Peyer's patch (tissue), 4 donors: ENCODE measurements around the gene TAS2R9. TPM values are rescaled to one million over a fixed set of nuclear protein-coding genes. Genes with fewer than 3 reads are reported as not detected.
"Not testable (repeated sequence)": the region's sequence is repeated elsewhere in the genome, so short reads cannot be mapped to it uniquely, and the experiment has no call there.

ENCODE experiments used
- DNase-seq, 3 donors: peaks; one replicate each; pipeline ENCODE4 v3.0.0-alpha.2; 2017 to 2019
- H3K27ac ChIP-seq, 4 donors: fragments of 200-600 bp; sonication (generic); one replicate each; pipeline ENCODE4 v1.5.1; 2016 to 2019
- H3K27me3 ChIP-seq, 2 donors: fragments of 200-600 bp; sonication (generic); one replicate each; pipeline ENCODE4 v1.5.1; 2019
- H3K36me3 ChIP-seq, 3 donors: fragments of 200-600 bp; sonication (generic); one replicate each; pipeline ENCODE4 v1.5.1; 2016 to 2019
- H3K4me1 ChIP-seq, 4 donors: fragments of 200-600 bp; sonication (generic); one replicate each; pipeline ENCODE4 v1.5.1; 2016 to 2019
- H3K4me3 ChIP-seq, 4 donors: fragments of 200-600 bp; sonication (generic); 1 replicate in 3 of 4; 2 replicates in 1 of 4; pipeline ENCODE4 v1.5.1; 2016 to 2019; ENCODE audit warnings: mild to moderate bottlenecking in 1 of 4
- H3K9me3 ChIP-seq, 4 donors: fragments of 200-600 bp; sonication (generic); one replicate each; pipeline ENCODE4 v1.5.1; 2016 to 2019; ENCODE audit warnings: mild to moderate bottlenecking in 1 of 4
- POLR2A ChIP-seq, 2 donors: fragments of 450-650 bp; IDR thresholded peaks; one replicate each; pipeline ENCODE4 v1.5.1; 2017; ENCODE audit warnings: antibody characterized with exemption in 2 of 2, mild to moderate bottlenecking in 2 of 2, moderate library complexity in 2 of 2
- total RNA-seq, 4 donors: library from RNA; depleted of rRNA; stranded (reverse); fragments of >200 nt; gene quantifications; one replicate each; pipeline ENCODE4 v1.1.0, GENCODE V29; 2016
- TF ChIP-seq, protein P1 (sequence below), 6 experiments: fragments of 450-650 bp in 4 of 6; fragments of 200-600 bp in 2 of 6; sonication (generic) in 1 of 6; IDR thresholded peaks; one replicate each; pipeline ENCODE4 v1.5.1; 2017 to 2019; ENCODE audit warnings: antibody characterized with exemption in 6 of 6, mild to moderate bottlenecking in 3 of 6, moderate library complexity in 1 of 6

Gene TAS2R9
- total RNA-seq, 4 donors from 2014 or later = not detected

DNA sequence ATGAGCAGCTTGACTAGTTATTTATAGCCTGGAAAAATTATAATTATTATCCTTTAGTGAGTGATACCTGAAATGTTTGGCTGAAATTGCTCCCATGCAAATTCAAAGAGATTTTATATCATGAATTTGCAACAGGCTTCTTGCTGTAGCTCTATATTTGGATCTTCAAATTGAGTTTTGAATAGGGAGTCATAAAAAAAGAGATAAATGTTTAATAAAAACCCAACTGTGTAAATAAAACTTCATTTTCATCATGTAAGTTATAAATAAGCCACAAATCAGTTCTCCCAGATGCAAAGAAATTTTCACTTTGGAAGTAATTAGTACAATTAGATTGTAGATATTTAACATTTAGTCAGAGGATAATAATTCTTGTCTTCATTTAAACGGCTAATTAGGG is 2.8 kb downstream of the TAS2R9 start, which contains the start of gene TAS2R8:
Gene TAS2R8, minus strand, starts transcription at position 101 of the 400 bp plus-strand sequence. CDS start 306 bp downstream, outside the sequence.
- no peaks in the 10 kb centered on the region for H3K9me3 ChIP-seq
- H3K27me3 ChIP-seq = no peaks in the 10 kb centered on the region
- no peaks in the 10 kb centered on the region for H3K4me1 ChIP-seq
- H3K4me3 ChIP-seq = no peak within 1 kb of the TSS
- no peak within 1 kb of the TSS for H3K27ac ChIP-seq
- TF ChIP-seq POLR2A (IDR thresholded peaks at IDR 0.05) = no peak
- TF ChIP-seq, protein P1, sequence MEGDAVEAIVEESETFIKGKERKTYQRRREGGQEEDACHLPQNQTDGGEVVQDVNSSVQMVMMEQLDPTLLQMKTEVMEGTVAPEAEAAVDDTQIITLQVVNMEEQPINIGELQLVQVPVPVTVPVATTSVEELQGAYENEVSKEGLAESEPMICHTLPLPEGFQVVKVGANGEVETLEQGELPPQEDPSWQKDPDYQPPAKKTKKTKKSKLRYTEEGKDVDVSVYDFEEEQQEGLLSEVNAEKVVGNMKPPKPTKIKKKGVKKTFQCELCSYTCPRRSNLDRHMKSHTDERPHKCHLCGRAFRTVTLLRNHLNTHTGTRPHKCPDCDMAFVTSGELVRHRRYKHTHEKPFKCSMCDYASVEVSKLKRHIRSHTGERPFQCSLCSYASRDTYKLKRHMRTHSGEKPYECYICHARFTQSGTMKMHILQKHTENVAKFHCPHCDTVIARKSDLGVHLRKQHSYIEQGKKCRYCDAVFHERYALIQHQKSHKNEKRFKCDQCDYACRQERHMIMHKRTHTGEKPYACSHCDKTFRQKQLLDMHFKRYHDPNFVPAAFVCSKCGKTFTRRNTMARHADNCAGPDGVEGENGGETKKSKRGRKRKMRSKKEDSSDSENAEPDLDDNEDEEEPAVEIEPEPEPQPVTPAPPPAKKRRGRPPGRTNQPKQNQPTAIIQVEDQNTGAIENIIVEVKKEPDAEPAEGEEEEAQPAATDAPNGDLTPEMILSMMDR (IDR thresholded peaks at IDR 0.05) = no peak
- DNase-seq = no peak
- no peaks in the 10 kb centered on the region for H3K36me3 ChIP-seq

DNA sequence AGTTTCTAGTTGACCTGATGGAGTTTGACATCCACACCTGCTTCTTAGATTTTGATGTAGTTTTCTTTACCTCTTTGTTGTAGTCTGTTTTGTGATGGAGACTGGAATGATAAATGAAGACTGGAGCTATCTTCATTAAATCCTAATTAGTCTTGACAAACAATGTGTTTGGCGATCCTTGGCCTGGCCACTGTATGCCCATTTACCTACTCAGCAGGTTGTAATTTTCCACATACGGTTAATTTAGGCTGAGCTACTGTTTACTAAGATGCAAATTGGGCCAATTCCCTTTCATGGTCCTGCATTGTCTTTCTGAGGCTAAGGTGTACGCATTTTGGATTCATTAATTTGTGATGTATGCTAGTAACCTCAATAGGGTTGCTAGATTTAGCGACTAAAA is 7.4 kb downstream of the TAS2R9 start, which contains the start of gene TAS2R7:
Gene TAS2R7, minus strand, starts transcription at position 41 of the 400 bp plus-strand sequence. CDS start 57 bp downstream, outside the sequence.
- DNase-seq = no peak
- Histone ChIP-seq H3K27me3 (no peaks in the 10 kb centered on the region), H3K4me1 (no peaks in the 10 kb centered on the region), H3K9me3 (no peaks in the 10 kb centered on the region), H3K36me3 (no peaks in the 10 kb centered on the region), H3K27ac (no peak within 1 kb of the TSS), H3K4me3 (no peak within 1 kb of the TSS)
- TF ChIP-seq, protein P1 (IDR thresholded peaks at IDR 0.05) = no peak
- no peak for TF ChIP-seq POLR2A (IDR thresholded peaks at IDR 0.05)

DNA sequence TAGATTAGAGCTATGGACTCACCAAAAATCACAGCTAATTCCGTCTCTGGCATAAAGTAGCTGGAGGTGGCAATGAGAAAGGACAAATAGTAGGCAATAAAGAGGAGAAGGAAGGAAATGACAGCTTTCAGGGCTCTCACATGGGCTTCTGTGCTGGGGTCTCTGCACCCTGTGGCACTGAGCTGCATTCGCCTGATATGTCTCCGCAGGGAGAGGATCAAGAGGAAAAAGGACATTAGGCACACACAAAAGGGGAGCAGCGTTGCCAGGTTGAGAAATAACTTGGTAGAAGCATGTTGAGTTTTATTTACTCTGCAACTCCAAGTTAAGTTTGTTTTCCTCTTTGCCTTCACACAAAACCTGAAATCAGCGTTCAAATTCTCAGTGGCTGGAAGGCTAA is 8.2 kb downstream of the TAS2R9 start:
- Histone ChIP-seq H3K36me3 (no peaks in the 10 kb centered on the region), H3K27me3 (no peaks in the 10 kb centered on the region), H3K4me1 (no peaks in the 10 kb centered on the region), H3K27ac (no peak overlapping the region), H3K4me3 (no peak overlapping the region), H3K9me3 (no peaks in the 10 kb centered on the region)
- no peak for DNase-seq
- TF ChIP-seq POLR2A (IDR thresholded peaks at IDR 0.05) = no peak
- TF ChIP-seq, protein P1 (IDR thresholded peaks at IDR 0.05) = no peak

DNA sequence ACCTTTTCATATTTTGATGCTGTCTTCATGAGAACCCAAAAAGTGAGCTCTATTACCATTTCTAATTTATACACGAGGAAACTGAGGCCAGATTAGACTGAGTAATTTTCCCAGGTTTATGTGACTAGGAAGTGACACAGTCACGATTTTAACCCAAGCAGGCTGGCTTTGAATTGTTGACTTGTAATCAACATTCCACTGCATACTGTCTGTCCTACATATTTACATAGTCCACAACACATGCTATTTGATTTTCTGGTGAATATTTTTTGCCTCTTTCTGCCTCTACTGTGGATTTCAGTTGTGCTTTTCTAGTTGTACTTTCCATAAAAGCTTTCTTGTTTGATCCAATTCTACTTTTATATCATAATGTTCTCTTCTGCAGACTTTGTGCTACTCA is 15.7 kb downstream of the TAS2R9 start:
- no peak for TF ChIP-seq POLR2A (IDR thresholded peaks at IDR 0.05)
- TF ChIP-seq, protein P1 (IDR thresholded peaks at IDR 0.05) = no peak
- Histone ChIP-seq H3K4me3 (no peak overlapping the region), H3K27me3 (no peaks in the 10 kb centered on the region), H3K27ac (no peak overlapping the region), H3K4me1 (no peaks in the 10 kb centered on the region), H3K9me3 (no peaks in the 10 kb centered on the region), H3K36me3 (no peaks in the 10 kb centered on the region)
- no peak for DNase-seq

DNA sequence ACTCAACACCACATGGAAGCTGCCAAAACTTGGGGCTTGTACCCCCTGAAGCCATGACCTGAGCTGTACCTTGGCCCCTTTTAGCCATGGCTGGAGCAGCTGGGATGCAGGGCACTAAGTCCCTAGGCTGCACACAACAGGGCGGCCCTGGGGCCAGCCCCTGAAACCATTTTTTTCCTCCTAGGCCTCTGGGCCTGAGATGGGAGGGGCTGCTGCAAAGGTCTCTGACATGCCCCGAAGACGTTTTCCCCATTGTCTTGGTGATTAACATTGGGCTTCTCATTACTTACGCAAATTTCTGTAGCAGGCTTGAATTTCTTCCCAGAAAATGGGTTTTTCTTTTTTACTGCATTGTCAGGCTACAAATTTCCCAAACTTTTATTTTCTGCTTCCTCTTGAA is 18.2 kb downstream of the TAS2R9 start:
- H3K4me1 ChIP-seq, DNase-seq, H3K27ac ChIP-seq, H3K36me3 ChIP-seq, H3K4me3 ChIP-seq, H3K9me3 ChIP-seq, H3K27me3 ChIP-seq: not testable (repeated sequence)

DNA sequence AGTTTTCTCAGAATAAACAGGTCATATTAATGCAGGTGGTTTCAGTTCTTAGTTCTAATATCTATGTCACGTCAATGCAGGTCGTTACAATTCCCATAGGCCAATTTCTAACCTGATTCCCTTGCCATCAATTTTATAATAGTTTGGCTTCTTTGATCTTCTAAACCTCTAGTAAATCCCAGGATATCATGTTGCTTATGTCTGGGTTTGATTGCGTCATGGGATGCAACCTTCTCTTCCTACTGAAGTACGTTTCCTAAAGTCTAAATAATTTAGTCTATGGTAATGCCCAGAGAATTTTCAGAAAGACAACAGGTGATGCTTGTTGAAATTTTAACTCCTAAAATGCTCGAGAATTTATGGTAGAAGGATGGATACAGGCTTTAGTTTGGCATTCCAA is 26.7 kb downstream of the TAS2R9 start:
- no peak for DNase-seq
- no peaks in the 10 kb centered on the region for H3K4me1 ChIP-seq
- H3K27me3 ChIP-seq = no peaks in the 10 kb centered on the region
- H3K4me3 ChIP-seq = no peak overlapping the region
- H3K27ac ChIP-seq = no peak overlapping the region
- no peaks in the 10 kb centered on the region for H3K9me3 ChIP-seq
- no peaks in the 10 kb centered on the region for H3K36me3 ChIP-seq
- TF ChIP-seq, protein P1 (IDR thresholded peaks at IDR 0.05) = no peak
- TF ChIP-seq POLR2A (IDR thresholded peaks at IDR 0.05) = no peak
